Measurements from ENCODE around the gene GPN1.
A peak's percentile ranks its signal among the peaks of the same experiment; 100 is the strongest.

DNA sequence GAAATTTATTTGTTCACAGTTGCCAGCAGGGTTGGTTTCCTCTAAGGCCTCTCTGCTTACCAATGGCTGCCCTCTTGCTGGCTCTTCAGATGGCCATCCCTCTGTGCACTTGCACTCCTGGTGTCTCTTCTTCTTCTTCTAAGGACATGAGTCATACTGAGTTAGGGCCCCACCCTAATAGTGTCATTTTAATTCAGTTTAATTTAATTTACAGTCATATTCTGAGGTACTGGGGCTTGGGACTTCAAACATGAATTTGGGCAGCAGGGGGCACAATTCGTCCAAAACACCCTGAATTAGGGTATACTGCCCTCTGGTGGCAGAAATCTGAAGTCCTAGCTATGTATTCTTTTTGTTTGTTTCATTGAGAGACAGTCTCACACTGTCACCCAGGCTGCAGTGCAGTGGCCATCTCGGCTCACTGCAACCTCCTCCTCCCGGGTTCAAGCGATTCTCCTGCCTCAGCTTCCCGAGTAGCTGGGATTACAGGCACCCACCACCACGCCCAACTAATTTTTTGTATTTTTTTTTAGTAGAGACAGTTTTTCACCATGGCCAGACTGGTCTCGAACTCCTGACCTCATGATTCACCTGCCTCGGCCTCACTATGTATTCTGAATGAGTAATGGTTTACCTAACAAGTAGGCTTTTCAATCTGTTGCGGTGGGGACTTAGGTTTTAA, 54.7 kb downstream of the GPN1 start:
- TF ChIP-seq, protein P1, sequence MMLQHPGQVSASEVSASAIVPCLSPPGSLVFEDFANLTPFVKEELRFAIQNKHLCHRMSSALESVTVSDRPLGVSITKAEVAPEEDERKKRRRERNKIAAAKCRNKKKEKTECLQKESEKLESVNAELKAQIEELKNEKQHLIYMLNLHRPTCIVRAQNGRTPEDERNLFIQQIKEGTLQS (IDR thresholded peaks at IDR 0.05; ENCODE audit: insufficient read depth, low read depth, low read length), result 0 out of 2 replicates have a peak, but pooled peaks have one; percentile 57
- TF ChIP-seq, protein P2, sequence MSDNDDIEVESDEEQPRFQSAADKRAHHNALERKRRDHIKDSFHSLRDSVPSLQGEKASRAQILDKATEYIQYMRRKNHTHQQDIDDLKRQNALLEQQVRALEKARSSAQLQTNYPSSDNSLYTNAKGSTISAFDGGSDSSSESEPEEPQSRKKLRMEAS (IDR thresholded peaks at IDR 0.05), result no peak
- no peak for TF ChIP-seq POLR2A (IDR thresholded peaks at IDR 0.05; ENCODE audit: control extremely low read depth in 1 of 2, low read depth in 2 of 2, low read length in 2 of 2)
- TF ChIP-seq RFX5 (IDR thresholded peaks at IDR 0.05; ENCODE audit: borderline replicate concordance, low read depth, low read length), result no peak
- no peak for TF ChIP-seq ZNF274 (IDR thresholded peaks at IDR 0.05; ENCODE audit: borderline replicate concordance, extremely low read depth, low read length)
- no peak for TF ChIP-seq YY1 (IDR thresholded peaks at IDR 0.05; ENCODE audit: low read depth, low read length)
- TF ChIP-seq, protein P3, sequence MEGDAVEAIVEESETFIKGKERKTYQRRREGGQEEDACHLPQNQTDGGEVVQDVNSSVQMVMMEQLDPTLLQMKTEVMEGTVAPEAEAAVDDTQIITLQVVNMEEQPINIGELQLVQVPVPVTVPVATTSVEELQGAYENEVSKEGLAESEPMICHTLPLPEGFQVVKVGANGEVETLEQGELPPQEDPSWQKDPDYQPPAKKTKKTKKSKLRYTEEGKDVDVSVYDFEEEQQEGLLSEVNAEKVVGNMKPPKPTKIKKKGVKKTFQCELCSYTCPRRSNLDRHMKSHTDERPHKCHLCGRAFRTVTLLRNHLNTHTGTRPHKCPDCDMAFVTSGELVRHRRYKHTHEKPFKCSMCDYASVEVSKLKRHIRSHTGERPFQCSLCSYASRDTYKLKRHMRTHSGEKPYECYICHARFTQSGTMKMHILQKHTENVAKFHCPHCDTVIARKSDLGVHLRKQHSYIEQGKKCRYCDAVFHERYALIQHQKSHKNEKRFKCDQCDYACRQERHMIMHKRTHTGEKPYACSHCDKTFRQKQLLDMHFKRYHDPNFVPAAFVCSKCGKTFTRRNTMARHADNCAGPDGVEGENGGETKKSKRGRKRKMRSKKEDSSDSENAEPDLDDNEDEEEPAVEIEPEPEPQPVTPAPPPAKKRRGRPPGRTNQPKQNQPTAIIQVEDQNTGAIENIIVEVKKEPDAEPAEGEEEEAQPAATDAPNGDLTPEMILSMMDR (IDR thresholded peaks at IDR 0.05; ENCODE audit: control extremely low read depth in 1 of 3, insufficient read depth in 1 of 3, low read depth in 1 of 3, low read length in 3 of 3), result peak; percentile 35 to 100 (median 96)
- TF ChIP-seq FOSL1 (IDR thresholded peaks at IDR 0.05; ENCODE audit: insufficient read depth, low read depth, low read length), result no peak
- TF ChIP-seq JUND (IDR thresholded peaks at IDR 0.05; ENCODE audit: low read length), result peak; percentile 64; the same call in 1 of the 2 replicates
- no peak for TF ChIP-seq GABPA (IDR thresholded peaks at IDR 0.05; ENCODE audit: borderline replicate concordance, insufficient read depth, low read length)
- TF ChIP-seq SP1 (IDR thresholded peaks at IDR 0.05; ENCODE audit: low read depth, low read length), result no peak
- TF ChIP-seq SIN3A (conservative IDR thresholded peaks at IDR 0.05 in 1 of 2, IDR thresholded peaks at IDR 0.05 in 1 of 2; ENCODE audit: low read depth in 1 of 2, low read length in 2 of 2), result no peak
- TF ChIP-seq RBBP5 (IDR thresholded peaks at IDR 0.05; ENCODE audit: borderline replicate concordance, low read depth, low read length), result no peak
